Measurements from ENCODE around the gene IL1B. TPM values are rescaled to one million over a fixed set of nuclear protein-coding genes. Genes with fewer than 3 reads are reported as not detected.

IL1B gene
- total RNA-seq, 5 donors from 2014 or later (not counting 1 experiment from before 2014, with no cell fraction given) = 0.76 to 4.4 (median 0.97) TPM; not detected in 1

- Histone ChIP-seq H3K4me3 (ENCODE audit: control insufficient read depth in 1 of 2, extremely low read depth in 1 of 2, low read length in 1 of 2) (no peak overlapping the region), H3K27ac (ENCODE audit: low read length) (no peak overlapping the region), H3K9me3 (no peaks in the 10 kb centered on the region), H3K27me3 (replicated peaks in 1 of 2; ENCODE audit: control insufficient read depth in 2 of 2, extremely low read depth in 1 of 2, insufficient read depth in 2 of 2, low read length in 1 of 2) (no peaks in the 10 kb centered on the region), H3K4me1 (ENCODE audit: control insufficient read depth in 1 of 2, extremely low read depth in 1 of 2, insufficient read depth in 2 of 2, low read length in 2 of 2) (peaks cover 2 to 16% of the 10 kb centered on the region in 2 experiments), H3K36me3 (ENCODE audit: control insufficient read depth in 2 of 2, extremely low read depth in 1 of 2, insufficient read depth in 1 of 2, low read length in 1 of 2) (no peaks in the 10 kb centered on the region)
- peak overlapping the region in 1 of 2 donors; percentile 2 for H3K27ac Mint-ChIP-seq
- WGBS (ENCODE audit: insufficient coverage) = 64% methylated on average over 8 of the region's 14 CpGs
- H3K36me3 Mint-ChIP-seq = peaks cover 2% of the 10 kb centered on the region
- peaks cover 3 to 6% (median 3%) of the 10 kb centered on the region in 3 donors for H3K9me3 Mint-ChIP-seq
- ChIA-PET CTCF (interaction anchor here in 1 of 2 donors (0.7 kb wide), 1 partner anchor 44 kb away, joined by 4 read pairs; no protein-coding TSS in a partner anchor), POLR2A (interaction anchor here in 1 of 2 donors (0.6 kb wide), 1 partner anchor 90 kb away, joined by 3 read pairs; no protein-coding TSS in a partner anchor)
- peaks cover 17 to 20% (median 18%) of the 10 kb centered on the region in 3 donors for H3K4me1 Mint-ChIP-seq
- DNase-seq (no peak), ATAC-seq (replicated peaks in 1 of 4) (no peak)
- no peak overlapping the region for H3K4me3 Mint-ChIP-seq
- H3K27me3 Mint-ChIP-seq = no peaks in the 10 kb centered on the region
Observed at GRCh38 chr2:112812318-112813267, 24.0 kb downstream of the IL1B start.

GRCh38 chr2:112811841-112812306 is 24.7 kb downstream of the IL1B start:
- peaks cover 2 to 16% of the 10 kb centered on the region in 2 experiments for H3K4me1 ChIP-seq (ENCODE audit: control insufficient read depth in 1 of 2, extremely low read depth in 1 of 2, insufficient read depth in 2 of 2, low read length in 2 of 2)
- DNase-seq (peak in 1 of 35 experiments; percentile 20), ATAC-seq (replicated peaks in 1 of 4) (peak in 2 of 4 experiments; percentile 15 to 39)
- no peaks in the 10 kb centered on the region for H3K9me3 ChIP-seq
- H3K27ac Mint-ChIP-seq = peak overlapping the region in 1 of 2 donors; percentile 46
- CTCF ChIA-PET = no interaction called here
- H3K36me3 Mint-ChIP-seq = peaks cover 7% of the 10 kb centered on the region
- POLR2A ChIA-PET = interaction anchor here in 1 of 2 donors (0.6 kb wide), 1 partner anchor 91 kb away, joined by 3 read pairs; no protein-coding TSS in a partner anchor
- 21% methylated on average over 2 of the region's 7 CpGs for WGBS (ENCODE audit: insufficient coverage)
- peaks cover 17 to 20% (median 18%) of the 10 kb centered on the region in 3 donors for H3K4me1 Mint-ChIP-seq
- H3K36me3 ChIP-seq (ENCODE audit: control insufficient read depth in 2 of 2, extremely low read depth in 1 of 2, insufficient read depth in 1 of 2, low read length in 1 of 2) = no peaks in the 10 kb centered on the region
- no peak overlapping the region for H3K4me3 Mint-ChIP-seq
- H3K27ac ChIP-seq (ENCODE audit: low read length) = no peak overlapping the region
- no peak overlapping the region for H3K4me3 ChIP-seq (ENCODE audit: control insufficient read depth in 1 of 2, extremely low read depth in 1 of 2, low read length in 1 of 2)
- no peaks in the 10 kb centered on the region for H3K27me3 Mint-ChIP-seq
- peaks cover 5 to 8% (median 6%) of the 10 kb centered on the region in 3 donors for H3K9me3 Mint-ChIP-seq
- H3K27me3 ChIP-seq (replicated peaks in 1 of 2; ENCODE audit: control insufficient read depth in 2 of 2, extremely low read depth in 1 of 2, insufficient read depth in 2 of 2, low read length in 1 of 2) = no peaks in the 10 kb centered on the region

DNA sequence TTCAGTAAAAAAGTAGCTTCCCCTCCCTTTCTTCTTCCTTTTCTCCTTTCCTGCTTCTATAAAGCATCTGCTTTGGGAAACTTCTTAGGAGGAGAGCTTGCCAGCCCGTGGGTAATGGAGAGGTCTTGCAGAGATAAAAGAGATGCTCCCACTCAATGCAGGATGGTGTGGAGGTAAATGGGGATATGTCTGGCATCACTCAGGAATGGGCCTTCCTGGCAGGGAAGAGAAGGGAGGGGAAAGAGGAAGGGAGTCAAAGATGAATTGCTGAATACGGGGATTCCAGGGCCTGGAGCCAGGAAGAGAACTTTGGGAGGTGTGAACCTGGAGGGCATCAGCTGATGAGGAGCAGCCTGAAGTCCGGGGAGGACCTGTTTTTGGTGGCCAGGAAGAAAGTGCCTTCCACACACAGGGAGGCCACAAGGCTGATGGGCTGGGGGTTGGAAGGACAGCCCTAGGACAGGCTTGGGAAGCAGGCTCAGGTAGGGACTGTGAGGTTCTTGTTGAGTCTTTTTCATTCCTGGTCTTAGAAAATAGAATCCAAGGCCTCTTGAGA is 25.2 kb downstream of the IL1B start:
- Histone ChIP-seq H3K9me3 (no peaks in the 10 kb centered on the region), H3K4me3 (ENCODE audit: control insufficient read depth in 1 of 2, extremely low read depth in 1 of 2, low read length in 1 of 2) (no peak overlapping the region), H3K27ac (ENCODE audit: low read length) (no peak overlapping the region), H3K4me1 (ENCODE audit: control insufficient read depth in 1 of 2, extremely low read depth in 1 of 2, insufficient read depth in 2 of 2, low read length in 2 of 2) (peaks cover 2 to 16% of the 10 kb centered on the region in 2 experiments), H3K36me3 (ENCODE audit: control insufficient read depth in 2 of 2, extremely low read depth in 1 of 2, insufficient read depth in 1 of 2, low read length in 1 of 2) (no peaks in the 10 kb centered on the region), H3K27me3 (replicated peaks in 1 of 2; ENCODE audit: control insufficient read depth in 2 of 2, extremely low read depth in 1 of 2, insufficient read depth in 2 of 2, low read length in 1 of 2) (no peaks in the 10 kb centered on the region)
- CTCF ChIA-PET = no interaction called here
- Mint-ChIP-seq H3K36me3 (peaks cover 7% of the 10 kb centered on the region), H3K4me3 (no peak overlapping the region), H3K9me3 (peaks cover 5 to 8% (median 6%) of the 10 kb centered on the region in 3 donors), H3K27ac (peak overlapping the region in 1 of 2 donors; percentile 21), H3K4me1 (peaks cover 17 to 20% (median 18%) of the 10 kb centered on the region in 3 donors), H3K27me3 (no peaks in the 10 kb centered on the region)
- ATAC-seq (replicated peaks in 1 of 4) (no peak), DNase-seq (no peak)
- whole genome bisulfite sequencing (ENCODE audit: insufficient coverage) = 90% methylated on average over 3 of the region's 3 CpGs
- POLR2A ChIA-PET = interaction anchor here in 1 of 2 donors (0.6 kb wide), 2 partner anchors 91 to 342 kb away, joined by 3 read pairs; no protein-coding TSS in a partner anchor

- POLR2A ChIA-PET = no interaction called here
- H3K9me3 Mint-ChIP-seq = peaks cover 5 to 8% (median 6%) of the 10 kb centered on the region in 3 donors
- CTCF ChIA-PET = interaction anchor here in 1 of 2 donors (0.7 kb wide), 1 partner anchor 76 kb away, joined by 4 read pairs; no protein-coding TSS in a partner anchor
- H3K27me3 Mint-ChIP-seq = no peaks in the 10 kb centered on the region
- ATAC-seq (replicated peaks in 1 of 4) (no peak), DNase-seq (no peak)
- Histone ChIP-seq H3K9me3 (no peaks in the 10 kb centered on the region), H3K27ac (ENCODE audit: low read length) (no peak overlapping the region), H3K36me3 (ENCODE audit: control insufficient read depth in 2 of 2, extremely low read depth in 1 of 2, insufficient read depth in 1 of 2, low read length in 1 of 2) (no peaks in the 10 kb centered on the region), H3K4me1 (ENCODE audit: control insufficient read depth in 1 of 2, extremely low read depth in 1 of 2, insufficient read depth in 2 of 2, low read length in 2 of 2) (peaks cover 2 to 16% of the 10 kb centered on the region in 2 experiments), H3K4me3 (ENCODE audit: control insufficient read depth in 1 of 2, extremely low read depth in 1 of 2, low read length in 1 of 2) (no peak overlapping the region), H3K27me3 (replicated peaks in 1 of 2; ENCODE audit: control insufficient read depth in 2 of 2, extremely low read depth in 1 of 2, insufficient read depth in 2 of 2, low read length in 1 of 2) (no peaks in the 10 kb centered on the region)
- H3K4me3 Mint-ChIP-seq = no peak overlapping the region
- H3K36me3 Mint-ChIP-seq = peaks cover 7% of the 10 kb centered on the region
- H3K4me1 Mint-ChIP-seq = peaks cover 17 to 23% (median 18%) of the 10 kb centered on the region in 3 donors
- no peak overlapping the region for H3K27ac Mint-ChIP-seq
Observed at GRCh38 chr2:112809112-112809511, 27.5 kb downstream of the IL1B start.

GRCh38 chr2:112807233-112807807 is 29.3 kb downstream of the IL1B start:
- no peak for DNase-seq
- Histone ChIP-seq H3K27ac (ENCODE audit: low read length) (no peak overlapping the region), H3K4me3 (ENCODE audit: control insufficient read depth in 1 of 2, extremely low read depth in 1 of 2, low read length in 1 of 2) (no peak overlapping the region), H3K36me3 (ENCODE audit: control insufficient read depth in 2 of 2, extremely low read depth in 1 of 2, insufficient read depth in 1 of 2, low read length in 1 of 2) (no peaks in the 10 kb centered on the region), H3K9me3 (no peaks in the 10 kb centered on the region), H3K4me1 (ENCODE audit: control insufficient read depth in 1 of 2, extremely low read depth in 1 of 2, insufficient read depth in 2 of 2, low read length in 2 of 2) (peaks cover 2 to 10% of the 10 kb centered on the region in 2 experiments), H3K27me3 (replicated peaks in 1 of 2; ENCODE audit: control insufficient read depth in 2 of 2, extremely low read depth in 1 of 2, insufficient read depth in 2 of 2, low read length in 1 of 2) (no peaks in the 10 kb centered on the region)
- Mint-ChIP-seq H3K4me1 (peaks cover 11 to 14% (median 14%) of the 10 kb centered on the region in 3 donors), H3K27ac (no peak overlapping the region), H3K27me3 (no peaks in the 10 kb centered on the region), H3K9me3 (peaks cover 5 to 8% (median 6%) of the 10 kb centered on the region in 3 donors), H3K36me3 (peaks cover 7% of the 10 kb centered on the region), H3K4me3 (no peak overlapping the region)
- 94% methylated on average over 2 of the region's 3 CpGs for WGBS (ENCODE audit: insufficient coverage)
- ChIA-PET POLR2A (interaction anchor here in 1 of 2 donors (0.6 kb wide), 1 partner anchor 77 kb away, joined by 5 read pairs; no protein-coding TSS in a partner anchor), CTCF (no interaction called here)
- no peak for ATAC-seq (replicated peaks in 1 of 4)

GRCh38 chr2:112805542-112805941 is 31.0 kb downstream of the IL1B start:
- POLR2A ChIA-PET = no interaction called here
- no peak overlapping the region for H3K27ac ChIP-seq (ENCODE audit: low read length)
- no peaks in the 10 kb centered on the region for H3K36me3 ChIP-seq (ENCODE audit: control insufficient read depth in 2 of 2, extremely low read depth in 1 of 2, insufficient read depth in 1 of 2, low read length in 1 of 2)
- no peak overlapping the region for H3K4me3 ChIP-seq (ENCODE audit: control insufficient read depth in 1 of 2, extremely low read depth in 1 of 2, low read length in 1 of 2)
- H3K4me1 Mint-ChIP-seq = peaks cover 0 to 3% (median 0%) of the 10 kb centered on the region in 3 donors
- H3K27me3 Mint-ChIP-seq = no peaks in the 10 kb centered on the region
- 64% methylated on average over 7 of the region's 11 CpGs for WGBS (ENCODE audit: insufficient coverage)
- H3K4me3 Mint-ChIP-seq = no peak overlapping the region
- ATAC-seq (replicated peaks in 1 of 4) (peak in 1 of 4 experiments; percentile 23), DNase-seq (no peak)
- H3K27me3 ChIP-seq (replicated peaks in 1 of 2; ENCODE audit: control insufficient read depth in 2 of 2, extremely low read depth in 1 of 2, insufficient read depth in 2 of 2, low read length in 1 of 2) = no peaks in the 10 kb centered on the region
- H3K9me3 Mint-ChIP-seq = peaks cover 5 to 8% (median 6%) of the 10 kb centered on the region in 3 donors
- H3K36me3 Mint-ChIP-seq = peaks cover 7% of the 10 kb centered on the region
- no peaks in the 10 kb centered on the region for H3K9me3 ChIP-seq
- CTCF ChIA-PET = no interaction called here
- no peaks in the 10 kb centered on the region for H3K4me1 ChIP-seq (ENCODE audit: control insufficient read depth in 1 of 2, extremely low read depth in 1 of 2, insufficient read depth in 2 of 2, low read length in 2 of 2)
- H3K27ac Mint-ChIP-seq = no peak overlapping the region
